COLO829 (cell line): ENCODE measurements around the gene MAP3K9.
"Not testable (repeated sequence)": the region's sequence is repeated elsewhere in the genome, so short reads cannot be mapped to it uniquely, and the experiment has no call there.

Source experiments
- DNase-seq: peaks from one replicate; pipeline ENCODE4 v3.0.0; 2012; ENCODE audit warnings: low spot score

MAP3K9 gene

GRCh38 chr14:70724110-70724509 is 85.2 kb downstream of the MAP3K9 start:
- DNase-seq, result no peak

DNA sequence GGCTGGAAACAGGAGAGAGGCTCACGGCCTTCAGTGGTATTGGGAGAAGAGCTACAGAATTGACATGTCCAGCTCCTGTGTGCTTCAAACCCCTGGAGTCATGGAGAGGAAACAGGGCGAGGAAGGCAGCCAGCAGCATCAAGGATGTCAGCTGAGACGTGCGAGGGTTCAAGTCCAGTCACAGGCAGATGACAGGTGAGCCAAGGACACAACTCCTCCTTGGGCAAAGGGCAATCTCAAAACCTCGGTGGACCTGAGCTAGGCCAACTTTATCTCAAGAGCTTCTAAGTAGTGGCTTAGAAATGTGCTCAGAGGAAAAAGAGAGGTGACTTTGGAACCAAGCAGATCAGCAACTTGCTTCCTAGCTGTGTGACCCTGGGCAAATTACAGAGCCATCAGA is 86.0 kb downstream of the MAP3K9 start:
- DNase-seq, result no peak

GRCh38 chr14:70722418-70722817 is 86.9 kb downstream of the MAP3K9 start:
- DNase-seq, result no peak

- peak; percentile 56 for DNase-seq
Observed at GRCh38 chr14:70721542-70721941, 87.8 kb downstream of the MAP3K9 start.

- DNase-seq, result no peak
Observed at GRCh38 chr14:70718383-70719118, 90.8 kb downstream of the MAP3K9 start.

DNA sequence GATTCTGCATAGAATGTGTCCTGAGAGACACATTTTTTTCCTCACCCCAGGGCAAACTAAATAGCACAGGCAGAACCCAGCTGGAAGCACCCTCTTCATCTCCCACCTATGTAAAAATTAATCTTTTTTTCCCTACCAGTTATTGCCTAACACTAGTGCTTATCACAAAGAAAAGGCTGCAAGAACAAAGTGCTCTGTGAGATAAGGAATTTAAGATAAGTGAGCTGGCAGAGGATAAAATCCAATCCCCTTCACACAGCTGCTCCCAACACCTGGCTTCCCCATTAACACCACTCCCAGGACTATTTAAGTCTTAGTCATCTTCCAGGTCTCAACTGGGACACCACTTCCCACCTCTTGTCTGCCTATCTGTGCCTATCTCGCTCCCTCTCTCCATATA is 92.4 kb downstream of the MAP3K9 start:
- DNase-seq, result no peak

- DNase-seq, result no peak
Observed at GRCh38 chr14:70716483-70716882, 92.8 kb downstream of the MAP3K9 start.

- DNase-seq, result peak; percentile 60
Observed at GRCh38 chr14:70714055-70714550, 95.2 kb downstream of the MAP3K9 start.

GRCh38 chr14:70713511-70713916 is 95.8 kb downstream of the MAP3K9 start:
- no peak for DNase-seq

DNA sequence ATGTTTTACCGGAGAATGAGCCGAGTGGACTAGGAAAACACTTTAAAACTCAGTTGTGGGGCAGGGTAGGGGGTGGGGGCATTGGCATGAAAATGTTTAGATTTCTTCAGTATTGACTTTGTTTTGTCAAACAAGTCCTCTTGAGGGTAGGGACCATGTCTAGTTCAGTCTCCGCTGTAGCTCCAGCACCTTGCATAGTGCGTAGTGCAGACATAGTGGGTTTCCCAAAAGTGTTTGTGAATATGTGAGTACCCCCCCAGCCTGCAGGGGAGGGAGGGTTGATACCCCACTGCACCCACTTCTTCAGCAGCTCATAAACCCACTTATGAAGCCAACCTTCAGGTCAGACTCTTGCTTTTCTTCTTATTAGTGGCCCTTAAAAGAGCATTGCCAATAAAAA is 96.2 kb downstream of the MAP3K9 start:
- DNase-seq, result no peak

- DNase-seq, result no peak
Observed at GRCh38 chr14:70711451-70711850, 97.9 kb downstream of the MAP3K9 start.

GRCh38 chr14:70709726-70710382 is 99.5 kb downstream of the MAP3K9 start:
- DNase-seq, result no peak

DNA sequence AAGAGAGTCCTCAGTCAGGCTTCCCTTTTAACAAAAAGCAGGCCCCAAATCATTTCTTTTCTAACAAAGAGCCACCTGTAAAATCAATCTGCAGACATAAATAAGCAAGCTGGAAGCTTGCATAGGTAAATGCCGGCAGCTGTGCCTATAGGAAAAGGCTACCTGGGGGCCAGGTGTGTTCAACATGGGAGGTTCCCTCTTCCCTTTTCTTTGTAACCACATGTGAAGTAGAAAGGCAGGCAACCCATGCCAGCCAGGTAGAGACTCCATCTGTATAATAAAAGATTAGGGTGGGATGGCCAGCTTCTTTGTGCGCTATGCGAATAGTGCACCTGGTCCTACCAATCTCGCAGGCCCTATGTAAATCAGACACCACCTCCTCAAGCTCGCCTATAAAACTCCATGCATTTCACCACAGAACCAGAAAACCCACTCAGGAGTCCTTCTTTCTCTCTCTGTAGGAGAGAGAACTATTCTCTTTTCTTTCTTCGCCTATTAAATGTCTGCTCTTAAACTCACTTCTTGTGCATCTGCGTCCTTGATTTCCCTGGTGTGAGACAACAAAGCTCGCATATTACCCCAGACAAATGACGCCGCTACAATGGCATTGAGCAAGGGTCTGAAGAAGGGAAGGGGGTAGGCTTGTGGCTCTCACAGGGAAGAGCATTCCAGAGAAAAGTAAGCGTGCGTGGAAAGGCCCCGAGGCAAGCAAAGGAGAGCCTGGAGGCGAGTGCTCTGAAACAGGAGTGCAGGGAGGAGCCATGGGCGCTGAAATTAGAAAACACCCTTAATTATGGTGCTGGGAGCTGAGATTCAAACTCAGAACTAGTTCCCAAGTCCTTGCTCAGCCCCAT is 100.4 kb downstream of the MAP3K9 start:
- no peak for DNase-seq

GRCh38 chr14:70707138-70708038 is 101.9 kb downstream of the MAP3K9 start:
- DNase-seq, result peak; percentile 70

DNA sequence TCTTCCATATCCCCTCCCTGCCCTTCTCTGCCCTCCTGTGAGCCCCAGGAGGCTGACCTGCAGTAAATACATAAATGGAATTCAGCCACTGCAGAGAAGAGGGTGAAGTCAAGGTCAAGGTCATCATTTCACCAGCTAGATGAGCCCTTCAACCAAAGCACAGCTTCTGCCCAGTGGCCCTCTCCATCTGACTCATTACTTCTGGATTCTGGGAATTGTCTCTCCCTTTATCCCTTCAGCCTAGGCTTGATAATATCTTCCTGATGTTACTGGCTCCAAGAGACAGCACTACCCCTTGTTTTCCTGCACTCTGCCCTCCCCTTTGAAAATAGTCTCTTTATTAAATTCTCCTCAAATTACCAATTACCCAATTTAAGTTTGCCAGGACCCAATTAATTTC is 103.1 kb downstream of the MAP3K9 start:
- DNase-seq, result no peak

DNA sequence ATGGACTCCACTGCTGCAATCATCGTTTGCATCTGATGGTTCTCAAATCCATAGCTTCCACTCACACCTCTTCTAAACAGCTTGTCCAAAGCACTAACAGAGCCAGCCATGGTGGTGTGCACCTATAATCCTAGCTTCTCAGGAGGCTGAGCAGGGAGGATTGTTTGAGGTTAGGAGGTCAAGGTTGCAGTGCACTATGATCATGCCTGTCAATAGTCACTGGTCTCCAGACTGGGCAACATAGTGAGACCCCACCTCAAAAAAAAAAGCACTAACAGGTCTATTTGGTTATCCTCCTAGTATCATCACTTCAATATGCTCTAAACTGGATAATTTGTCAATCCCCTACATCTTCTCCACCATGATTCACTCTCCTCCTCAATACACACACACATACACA is 104.4 kb downstream of the MAP3K9 start:
- DNase-seq, result no peak

- DNase-seq, result not testable (repeated sequence)
Observed at GRCh38 chr14:70703621-70704168, 105.6 kb downstream of the MAP3K9 start.

- no peak for DNase-seq
Observed at GRCh38 chr14:70702161-70702560, 107.2 kb downstream of the MAP3K9 start.

- no peak for DNase-seq
Observed at GRCh38 chr14:70701610-70702009, 107.7 kb downstream of the MAP3K9 start.

DNA sequence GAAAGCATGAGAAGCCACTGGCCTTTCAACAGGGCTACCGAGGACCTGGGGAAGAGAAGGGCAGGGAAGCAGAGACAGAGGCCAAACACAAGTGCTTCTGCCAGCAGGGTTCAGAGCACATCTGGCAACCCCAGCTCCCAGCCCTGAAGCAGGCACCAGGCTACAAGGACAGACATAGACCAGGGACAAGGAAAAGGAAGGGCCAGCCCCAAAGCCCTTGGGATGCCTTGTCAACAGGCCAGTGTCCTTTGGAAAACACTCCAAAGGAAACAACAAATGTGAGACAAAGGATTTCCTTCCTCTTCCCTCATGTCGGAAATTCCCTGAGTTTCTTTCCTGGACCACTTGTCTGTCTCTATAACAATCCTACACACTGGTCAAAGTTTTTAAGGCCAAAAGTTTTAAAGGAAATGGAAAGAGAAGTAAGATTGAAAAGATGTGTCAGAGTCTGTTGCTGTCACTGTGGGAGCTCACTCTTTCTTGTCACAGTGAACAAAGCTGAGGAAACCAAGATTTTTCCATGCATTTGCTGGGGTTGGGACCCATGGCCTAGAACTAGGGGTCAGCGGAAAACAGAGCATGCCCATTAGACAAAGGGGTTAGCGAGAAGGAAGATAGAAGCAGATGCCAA is 108.2 kb downstream of the MAP3K9 start:
- no peak for DNase-seq

DNA sequence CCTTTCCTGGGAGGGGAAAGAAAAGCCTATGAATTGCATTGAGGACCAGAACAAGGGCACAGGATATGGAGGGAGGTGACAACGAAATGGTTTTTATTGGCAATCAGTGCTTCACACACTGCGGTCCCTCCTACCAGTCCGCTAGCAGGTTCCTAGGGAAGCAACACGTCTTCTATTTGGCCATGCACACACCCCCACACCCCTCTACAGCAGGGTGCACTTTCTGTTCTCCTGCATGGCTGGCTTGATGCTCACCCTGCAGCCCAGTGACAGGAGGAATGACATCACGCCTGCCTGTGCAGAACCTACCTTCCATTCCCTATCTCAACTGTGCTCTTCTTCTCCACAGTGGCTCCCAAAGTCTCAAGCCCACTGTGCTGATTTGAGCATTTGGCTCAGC is 109.7 kb downstream of the MAP3K9 start:
- no peak for DNase-seq
